Cardiac fibroblast (primary cell): ENCODE results near the gene RARS1.

Experiments used
- DNase-seq, 2 donors: peaks; one replicate each; pipeline versions ENCODE4 v3.0.0 to v3.0.0-alpha.2; 2010; ENCODE audit warnings: low read depth in 2 of 2
- H3K4me3 ChIP-seq, 2 donors: replicated peaks in 1 of 2; 1 replicate in 1 of 2; 2 replicates in 1 of 2; pipeline ENCODE4 v1.5.1; 2011; ENCODE audit warnings: low read depth in 2 of 2, low read length in 2 of 2, mild to moderate bottlenecking in 2 of 2, moderate library complexity in 1 of 2
- CTCF ChIP-seq: IDR thresholded peaks from one replicate; pipeline ENCODE4 v1.5.1; 2011; ENCODE audit warnings: low read depth, mild to moderate bottlenecking, low read length, inconsistent platforms

Gene RARS1

GRCh38 chr5:168464641-168465040 lies 21.6 kb upstream of the RARS1 start:
- TF ChIP-seq CTCF: no peak
- DNase-seq: no peak
- no peak overlapping the region for H3K4me3 ChIP-seq

GRCh38 chr5:168467755-168468330 lies 18.4 kb upstream of the RARS1 start:
- no peak for TF ChIP-seq CTCF
- H3K4me3 ChIP-seq: no peak overlapping the region
- no peak for DNase-seq

- TF ChIP-seq CTCF: no peak
- no peak overlapping the region for H3K4me3 ChIP-seq
- DNase-seq: peak; percentile 55 to 63
These were observed 17.4 kb upstream of the RARS1 start for GRCh38 chr5:168468836-168469235.

GRCh38 chr5:168469816-168470215 lies 16.5 kb upstream of the RARS1 start:
- no peak for TF ChIP-seq CTCF
- H3K4me3 ChIP-seq: no peak overlapping the region
- no peak for DNase-seq

- no peak for TF ChIP-seq CTCF
- H3K4me3 ChIP-seq: no peak overlapping the region
- peak in 1 of 2 donors; percentile 32 for DNase-seq
These were observed 14.5 kb upstream of the RARS1 start for GRCh38 chr5:168471785-168472184.

GRCh38 chr5:168472329-168472728 lies 13.9 kb upstream of the RARS1 start:
- peak; percentile 59 for TF ChIP-seq CTCF
- H3K4me3 ChIP-seq: no peak overlapping the region
- peak; percentile 90 to 93 for DNase-seq

- no peak for DNase-seq
- no peak for TF ChIP-seq CTCF
- H3K4me3 ChIP-seq: no peak overlapping the region
These were observed 12.0 kb upstream of the RARS1 start for GRCh38 chr5:168474319-168474718.
